Chondrocyte (in vitro differentiated cells): ENCODE measurements around the gene CAMK2N2. TPM values are rescaled to one million over a fixed set of nuclear protein-coding genes. Genes with fewer than 3 reads are reported as not detected.

Source experiments
- DNase-seq: peaks from one replicate; pipeline ENCODE4 v3.0.0; 2021; ENCODE audit warnings: mixed read lengths, low spot score
- H3K27ac Mint-ChIP-seq: one replicate; pipeline ENCODE4 v1.8.0; 2021; ENCODE audit warnings: mild to moderate bottlenecking, moderate library complexity, mixed read lengths; ENCODE audit not compliant: unreplicated experiment
- H3K27me3 Mint-ChIP-seq: 2 replicates; pipeline ENCODE4 v1.8.0; 2021; ENCODE audit warnings: low read depth, mixed read lengths
- H3K36me3 Mint-ChIP-seq: 2 replicates; pipeline ENCODE4 v1.8.0; 2021; ENCODE audit warnings: low read depth, mixed read lengths
- H3K4me1 Mint-ChIP-seq: 2 replicates; pipeline ENCODE4 v1.8.0; 2021; ENCODE audit warnings: low read depth, mild to moderate bottlenecking, mixed read lengths
- H3K4me3 Mint-ChIP-seq: one replicate; pipeline ENCODE4 v1.8.0; 2021; ENCODE audit warnings: mild to moderate bottlenecking, moderate library complexity, mixed read lengths; ENCODE audit not compliant: unreplicated experiment
- H3K9me3 Mint-ChIP-seq: 2 replicates; pipeline ENCODE4 v1.8.0; 2021; ENCODE audit warnings: low read depth, mixed read lengths
- CTCF ChIP-seq: fragments of 200-600 bp; sonication (generic); IDR thresholded peaks from 2 replicates; pipeline ENCODE4 v1.5.0; 2021; ENCODE audit warnings: antibody characterized with exemption, mild to moderate bottlenecking, moderate library complexity
- total RNA-seq: library from RNA; stranded (reverse); gene quantifications from 3 replicates; pipeline ENCODE4 v1.2.1, GENCODE V29; 2021

CAMK2N2 gene
- total RNA-seq, 1 donor from 2014 or later, result 3.2 TPM

- H3K27ac Mint-ChIP-seq, result no peak overlapping the region
- peaks cover 46% of the 10 kb centered on the region for H3K27me3 Mint-ChIP-seq
- H3K4me3 Mint-ChIP-seq, result peak overlapping the region; percentile 60
- H3K4me1 Mint-ChIP-seq, result peaks cover 12% of the 10 kb centered on the region
- TF ChIP-seq CTCF, result no peak
- peaks cover 3% of the 10 kb centered on the region for H3K36me3 Mint-ChIP-seq
- no peaks in the 10 kb centered on the region for H3K9me3 Mint-ChIP-seq
- peak; percentile 65 for DNase-seq
Measured at GRCh38 chr3:184228376-184229137, 32.8 kb downstream of the CAMK2N2 start.

DNA sequence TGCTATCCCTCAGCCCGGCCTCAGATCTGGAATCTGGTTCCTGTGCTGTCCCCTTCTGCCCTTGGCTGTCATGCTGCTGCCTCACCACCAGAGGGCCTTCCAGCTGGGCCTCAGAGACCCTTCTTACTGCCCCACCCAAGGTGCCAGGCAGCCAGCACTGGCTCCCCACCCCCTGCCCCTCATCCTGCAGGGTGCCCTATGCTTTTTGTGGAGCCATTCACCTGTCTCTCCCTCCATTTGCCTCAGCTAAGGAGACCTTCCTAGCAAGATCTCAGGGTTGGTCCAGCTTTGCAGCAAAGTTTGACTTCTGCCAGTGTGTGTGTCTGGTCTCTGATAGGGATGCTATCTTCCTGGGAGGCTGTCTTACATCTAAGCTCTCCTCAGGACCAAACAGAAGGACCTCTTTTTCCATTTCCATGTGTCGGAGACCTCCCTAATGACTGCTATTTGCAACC, 33.8 kb downstream of the CAMK2N2 start:
- DNase-seq, result no peak
- Mint-ChIP-seq H3K27ac (no peak overlapping the region), H3K9me3 (no peaks in the 10 kb centered on the region), H3K27me3 (peaks cover 47% of the 10 kb centered on the region), H3K4me3 (no peak overlapping the region), H3K36me3 (peaks cover 3% of the 10 kb centered on the region), H3K4me1 (peaks cover 12% of the 10 kb centered on the region)
- peak; percentile 83 for TF ChIP-seq CTCF

DNA sequence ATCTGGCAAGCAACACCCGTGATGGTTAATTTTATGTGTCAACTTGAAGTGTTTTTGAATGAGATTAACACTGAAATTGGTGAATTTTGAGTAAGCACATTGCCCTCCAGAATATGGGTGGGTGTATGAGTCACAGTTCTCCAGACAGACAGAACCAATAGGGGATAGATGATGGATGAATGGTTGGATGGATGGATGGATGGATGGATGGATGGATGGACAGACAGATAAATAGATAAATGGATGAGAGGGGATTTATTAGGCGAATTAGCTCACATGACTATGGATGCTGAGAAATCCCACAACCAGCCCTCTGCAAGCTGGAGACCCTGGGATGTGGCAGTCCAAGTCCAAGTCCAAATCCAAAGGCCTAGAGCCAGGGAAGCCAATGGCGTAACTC, 37.4 kb downstream of the CAMK2N2 start:
- Mint-ChIP-seq H3K27me3 (peaks cover 34% of the 10 kb centered on the region), H3K36me3 (no peaks in the 10 kb centered on the region), H3K9me3 (no peaks in the 10 kb centered on the region), H3K4me3 (no peak overlapping the region), H3K4me1 (peaks cover 3% of the 10 kb centered on the region), H3K27ac (no peak overlapping the region)
- no peak for TF ChIP-seq CTCF
- DNase-seq, result no peak

GRCh38 chr3:184222521-184222920, 38.8 kb downstream of the CAMK2N2 start:
- DNase-seq, result no peak
- no peak overlapping the region for H3K27ac Mint-ChIP-seq
- peaks cover 30% of the 10 kb centered on the region for H3K27me3 Mint-ChIP-seq
- H3K4me3 Mint-ChIP-seq, result no peak overlapping the region
- H3K4me1 Mint-ChIP-seq, result no peaks in the 10 kb centered on the region
- no peaks in the 10 kb centered on the region for H3K36me3 Mint-ChIP-seq
- no peak for TF ChIP-seq CTCF
- no peaks in the 10 kb centered on the region for H3K9me3 Mint-ChIP-seq

- Mint-ChIP-seq H3K27ac (no peak overlapping the region), H3K36me3 (no peaks in the 10 kb centered on the region), H3K4me3 (no peak overlapping the region), H3K4me1 (no peaks in the 10 kb centered on the region), H3K9me3 (no peaks in the 10 kb centered on the region), H3K27me3 (peaks cover 13% of the 10 kb centered on the region)
- no peak for DNase-seq
- TF ChIP-seq CTCF, result no peak
Measured at GRCh38 chr3:184218814-184219213, 42.5 kb downstream of the CAMK2N2 start.
